GM19240 (cell line): ENCODE measurements around the gene USP48.
"Not testable (repeated sequence)": the region's sequence is repeated elsewhere in the genome, so short reads cannot be mapped to it uniquely, and the experiment has no call there.

Source experiments
- DNase-seq: peaks from one replicate; pipeline ENCODE4 v3.0.0; 2011; ENCODE audit warnings: low spot score; ENCODE audit not compliant: insufficient read length

Gene USP48, protein sequence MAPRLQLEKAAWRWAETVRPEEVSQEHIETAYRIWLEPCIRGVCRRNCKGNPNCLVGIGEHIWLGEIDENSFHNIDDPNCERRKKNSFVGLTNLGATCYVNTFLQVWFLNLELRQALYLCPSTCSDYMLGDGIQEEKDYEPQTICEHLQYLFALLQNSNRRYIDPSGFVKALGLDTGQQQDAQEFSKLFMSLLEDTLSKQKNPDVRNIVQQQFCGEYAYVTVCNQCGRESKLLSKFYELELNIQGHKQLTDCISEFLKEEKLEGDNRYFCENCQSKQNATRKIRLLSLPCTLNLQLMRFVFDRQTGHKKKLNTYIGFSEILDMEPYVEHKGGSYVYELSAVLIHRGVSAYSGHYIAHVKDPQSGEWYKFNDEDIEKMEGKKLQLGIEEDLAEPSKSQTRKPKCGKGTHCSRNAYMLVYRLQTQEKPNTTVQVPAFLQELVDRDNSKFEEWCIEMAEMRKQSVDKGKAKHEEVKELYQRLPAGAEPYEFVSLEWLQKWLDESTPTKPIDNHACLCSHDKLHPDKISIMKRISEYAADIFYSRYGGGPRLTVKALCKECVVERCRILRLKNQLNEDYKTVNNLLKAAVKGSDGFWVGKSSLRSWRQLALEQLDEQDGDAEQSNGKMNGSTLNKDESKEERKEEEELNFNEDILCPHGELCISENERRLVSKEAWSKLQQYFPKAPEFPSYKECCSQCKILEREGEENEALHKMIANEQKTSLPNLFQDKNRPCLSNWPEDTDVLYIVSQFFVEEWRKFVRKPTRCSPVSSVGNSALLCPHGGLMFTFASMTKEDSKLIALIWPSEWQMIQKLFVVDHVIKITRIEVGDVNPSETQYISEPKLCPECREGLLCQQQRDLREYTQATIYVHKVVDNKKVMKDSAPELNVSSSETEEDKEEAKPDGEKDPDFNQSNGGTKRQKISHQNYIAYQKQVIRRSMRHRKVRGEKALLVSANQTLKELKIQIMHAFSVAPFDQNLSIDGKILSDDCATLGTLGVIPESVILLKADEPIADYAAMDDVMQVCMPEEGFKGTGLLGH

DNA sequence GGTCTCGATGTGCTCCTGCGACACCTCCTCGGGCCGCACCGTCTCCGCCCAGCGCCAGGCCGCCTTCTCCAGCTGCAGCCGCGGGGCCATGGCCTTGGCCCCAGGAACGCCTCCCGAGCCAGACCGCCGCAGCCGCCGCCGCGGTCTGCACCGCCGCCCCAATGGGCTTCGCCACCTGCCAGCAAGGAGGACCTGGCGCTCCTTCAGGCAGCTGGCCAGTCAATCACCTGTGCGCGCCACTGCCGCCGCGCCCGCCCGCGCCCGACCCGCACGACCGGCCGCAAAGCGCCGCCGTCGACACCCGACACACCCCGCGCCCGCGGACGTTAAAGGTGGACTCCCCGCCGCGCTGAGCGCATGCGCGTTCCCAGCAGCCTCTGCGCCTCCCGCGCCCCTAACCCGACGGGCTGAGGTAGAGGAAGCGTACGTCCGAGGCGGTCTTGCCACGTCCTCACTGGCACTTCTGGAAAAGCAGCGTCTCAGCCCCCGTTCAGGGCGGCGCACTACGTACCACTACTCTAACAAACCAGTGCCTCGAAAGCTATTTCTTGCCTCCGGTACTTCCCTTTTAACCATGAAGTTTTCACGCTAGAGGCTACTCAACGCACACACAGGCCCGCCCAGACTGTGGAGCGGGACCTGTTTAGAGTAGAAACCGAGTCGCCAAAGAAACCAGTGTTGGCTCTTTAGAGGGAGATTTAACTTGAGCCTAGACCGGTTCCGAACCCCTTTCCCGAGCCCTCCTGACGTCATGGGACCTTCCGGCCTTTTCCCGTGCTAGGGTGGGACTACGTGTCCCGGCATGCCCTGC is at the start of gene USP48:
Gene USP48, minus strand, starts transcription at position 282 of the 811 bp plus-strand sequence. Its CDS starts 192 bp downstream, at position 90.
- DNase-seq: peak; percentile 74

DNA sequence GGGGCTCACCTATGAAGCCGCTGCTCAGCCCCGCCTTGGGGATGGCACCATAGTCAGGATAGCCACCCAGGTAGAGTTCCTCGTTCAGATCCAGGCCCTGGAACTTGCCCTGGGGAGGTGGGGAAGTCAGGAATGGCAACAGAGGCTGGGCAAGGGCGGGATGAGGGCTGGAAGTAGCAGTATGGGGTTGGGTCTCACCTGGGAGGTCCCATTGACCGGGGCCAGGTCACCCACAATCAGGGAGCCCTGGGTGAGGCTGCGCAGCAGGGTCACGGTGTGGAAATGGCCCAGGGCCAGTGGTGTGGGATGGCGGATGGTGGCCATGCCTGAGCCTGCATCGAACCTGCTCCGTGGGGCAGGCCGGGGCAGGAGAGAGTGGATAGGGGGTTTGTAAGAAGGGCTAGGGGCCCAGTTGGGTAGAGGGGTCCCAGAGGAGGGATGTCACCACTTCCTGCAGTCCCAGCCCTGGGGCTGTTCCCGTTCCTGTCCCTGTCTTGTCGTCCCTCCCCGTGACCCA is 48.6 kb upstream of the USP48 start:
- no peak for DNase-seq

DNA sequence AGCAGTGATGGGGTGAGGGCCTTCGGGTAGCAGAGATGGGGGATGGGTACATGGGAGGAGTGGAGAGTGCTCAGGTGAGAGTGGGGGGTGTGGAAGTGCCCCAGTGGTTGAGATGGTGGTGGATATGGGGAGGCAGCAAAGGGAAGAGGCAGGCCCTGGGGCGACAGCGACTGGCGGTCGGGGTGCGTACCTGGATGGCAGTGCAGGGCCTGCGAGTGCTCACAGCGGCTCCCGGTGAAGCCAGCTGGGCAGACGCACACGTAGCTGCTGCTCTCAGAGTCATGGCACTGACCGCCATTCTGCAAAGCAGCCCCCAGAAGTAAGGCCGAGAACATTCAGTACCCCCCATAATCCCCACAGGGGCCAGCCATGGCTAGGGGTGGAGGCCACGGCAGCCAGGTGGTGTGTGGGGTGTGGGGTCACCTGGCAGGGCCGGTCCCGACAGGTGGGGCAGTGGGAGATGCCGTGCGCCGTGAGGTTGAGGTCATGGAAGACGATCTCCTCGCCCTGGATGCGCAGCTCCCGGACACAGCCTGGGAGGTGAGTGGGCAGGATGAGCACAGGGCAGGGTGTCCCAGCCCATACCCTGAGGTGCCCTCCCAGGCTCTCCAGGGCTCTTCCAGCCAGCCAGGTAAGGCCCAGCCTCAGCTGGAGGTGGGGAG is 48.0 kb upstream of the USP48 start:
- no peak for DNase-seq

DNA sequence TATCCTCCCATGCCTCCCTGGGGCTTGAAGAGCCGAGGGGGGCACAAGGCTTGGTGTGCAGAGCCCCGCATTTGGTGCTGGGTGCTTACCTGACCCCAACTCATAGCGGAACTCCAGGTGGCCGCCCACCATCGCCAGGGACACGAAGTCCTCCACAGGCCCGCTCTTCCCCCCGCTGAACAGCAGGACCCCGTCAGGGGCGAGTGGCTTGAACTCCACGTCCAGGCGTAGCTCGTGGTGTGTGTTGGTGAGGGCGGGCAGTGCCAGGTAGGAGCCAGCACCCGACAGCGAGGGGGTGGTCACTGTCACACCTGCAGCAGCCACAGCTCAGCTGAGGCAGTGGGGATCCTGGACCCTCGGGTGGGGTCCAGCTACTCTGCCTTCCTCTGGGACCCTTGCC is 46.3 kb upstream of the USP48 start:
- no peak for DNase-seq

DNA sequence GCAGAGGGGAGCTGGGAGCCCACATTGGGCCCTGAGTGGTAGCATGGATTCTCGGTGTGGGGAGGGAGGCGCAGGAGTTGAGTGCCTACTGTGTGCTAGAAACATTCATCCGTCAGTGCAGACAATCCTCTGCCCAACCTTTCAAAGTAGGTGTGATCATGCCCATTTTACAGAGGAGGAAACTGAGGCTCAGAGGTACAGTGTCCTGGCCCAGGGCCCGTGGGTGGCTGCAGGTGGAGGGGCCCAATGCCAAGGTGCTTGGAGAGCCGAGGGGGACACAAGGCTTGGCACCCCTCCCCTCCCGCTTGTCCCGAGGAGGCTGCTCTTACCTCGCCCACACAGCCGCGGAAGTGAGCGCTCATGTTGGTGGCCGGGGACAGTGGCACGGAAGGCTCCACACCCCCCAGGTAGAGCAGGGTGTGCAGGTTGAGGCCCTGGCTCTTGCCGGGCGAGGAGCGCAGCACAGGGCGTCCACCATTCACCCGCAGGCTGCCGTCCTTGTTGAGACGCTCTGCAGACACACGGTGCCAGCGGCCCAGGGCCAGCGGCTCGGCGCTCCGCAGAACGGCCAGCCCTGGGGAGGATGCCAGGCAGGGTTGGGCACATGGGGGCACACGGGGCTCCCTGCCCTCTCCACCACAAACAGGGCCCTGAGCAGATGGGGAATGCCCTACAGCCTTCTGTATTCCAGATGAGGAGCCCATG is 45.7 kb upstream of the USP48 start:
- DNase-seq: no peak

DNA sequence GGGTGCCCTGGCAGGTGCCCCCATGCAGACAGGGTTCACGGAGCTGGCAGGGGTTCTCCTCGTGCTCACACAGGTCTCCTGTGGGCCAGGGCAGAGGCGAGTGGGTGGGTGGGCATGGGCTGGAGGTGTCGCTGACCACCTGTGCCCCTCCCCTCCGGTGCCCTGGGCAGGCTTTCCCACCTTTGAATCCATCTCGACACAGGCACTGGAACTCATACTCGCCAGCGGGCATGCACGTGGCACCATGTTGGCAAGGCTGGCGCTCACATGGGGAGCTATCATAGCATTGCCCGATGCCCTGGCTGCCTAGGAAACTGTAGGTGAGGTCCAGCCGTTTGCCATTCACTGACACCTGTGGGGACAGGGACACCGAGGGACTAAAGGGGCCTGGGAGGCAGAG is 45.1 kb upstream of the USP48 start:
- DNase-seq: no peak

DNA sequence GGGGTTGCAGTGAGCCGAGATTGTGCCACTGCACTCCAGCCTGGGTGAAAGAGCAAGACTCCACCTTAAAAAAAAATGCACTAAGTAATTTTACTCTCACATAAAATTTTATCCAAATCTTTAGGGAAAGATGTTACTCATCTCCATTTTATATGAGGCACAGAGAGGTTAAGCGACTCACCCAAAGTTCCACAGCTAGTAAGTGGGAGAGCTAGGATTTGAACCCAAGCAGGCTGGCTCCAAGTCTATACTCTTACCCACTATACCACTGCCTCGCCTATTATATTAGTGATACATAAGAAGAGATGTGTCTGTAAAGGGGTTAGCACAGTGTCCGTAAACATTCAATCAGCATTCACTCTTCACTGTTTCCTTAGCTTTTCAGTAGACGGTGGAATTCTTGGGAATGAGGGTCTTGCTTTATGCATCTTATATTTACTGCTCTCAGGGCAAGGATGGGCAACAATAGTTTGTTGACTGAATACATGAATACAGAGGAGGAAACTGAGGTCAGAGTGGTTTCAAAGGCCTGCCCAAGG is 44.3 kb upstream of the USP48 start:
- no peak for DNase-seq

DNA sequence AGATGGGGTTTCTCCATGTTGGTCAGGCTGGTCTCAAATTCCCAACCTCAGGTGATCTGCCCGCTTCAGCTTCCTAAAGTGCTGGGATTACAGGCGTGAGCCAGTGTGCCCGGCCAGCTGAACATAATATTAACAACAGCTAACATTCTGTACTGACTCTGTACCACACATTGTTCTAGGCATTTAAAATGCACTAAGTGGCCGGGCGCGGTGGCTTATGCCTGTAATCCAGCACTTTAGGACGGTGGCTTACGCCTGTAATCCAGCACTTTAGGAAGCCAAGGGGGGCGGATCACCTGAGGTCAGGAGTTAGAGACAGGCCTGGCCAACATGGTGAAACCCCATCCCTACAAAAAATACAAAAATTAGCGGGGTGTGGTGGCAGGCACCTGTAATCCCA is 43.7 kb upstream of the USP48 start:
- DNase-seq: not testable (repeated sequence)

DNA sequence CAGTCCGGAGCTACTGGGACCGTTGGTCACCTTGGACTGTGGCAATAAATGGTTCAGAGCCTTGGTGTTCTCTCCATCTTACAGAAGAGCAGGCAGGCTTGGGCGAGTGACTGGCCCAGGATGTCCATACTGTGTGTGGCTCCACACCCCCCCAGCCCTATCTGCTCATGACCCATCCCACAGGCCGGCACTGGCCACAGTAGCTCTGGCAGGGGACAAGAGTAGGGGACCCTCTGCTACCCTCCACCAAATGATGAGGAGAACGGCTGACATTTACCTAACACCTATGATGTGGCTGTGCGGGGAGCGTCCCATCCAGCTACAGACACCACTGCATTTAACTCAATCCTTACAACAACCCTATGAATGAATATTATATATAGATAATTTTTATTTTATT is 42.4 kb upstream of the USP48 start:
- no peak for DNase-seq

DNA sequence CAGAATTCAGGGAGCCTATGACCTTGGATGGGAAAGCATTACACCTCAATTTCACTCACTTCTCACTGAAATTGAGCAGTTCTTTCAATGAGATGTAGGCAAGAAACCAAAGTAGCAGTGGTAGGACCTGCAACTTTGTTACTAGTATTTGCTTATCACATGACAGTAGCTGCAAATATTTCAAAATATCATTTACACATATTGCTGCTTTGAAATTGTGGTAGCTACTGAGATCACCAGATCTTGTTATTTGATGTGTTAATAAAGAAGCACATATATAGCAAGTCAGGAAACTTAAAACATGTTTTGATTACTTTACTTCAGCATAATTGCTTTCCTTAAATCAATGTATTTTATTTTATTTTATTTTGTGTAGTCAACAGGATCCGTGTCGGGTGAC is 42.0 kb upstream of the USP48 start:
- DNase-seq: no peak

DNA sequence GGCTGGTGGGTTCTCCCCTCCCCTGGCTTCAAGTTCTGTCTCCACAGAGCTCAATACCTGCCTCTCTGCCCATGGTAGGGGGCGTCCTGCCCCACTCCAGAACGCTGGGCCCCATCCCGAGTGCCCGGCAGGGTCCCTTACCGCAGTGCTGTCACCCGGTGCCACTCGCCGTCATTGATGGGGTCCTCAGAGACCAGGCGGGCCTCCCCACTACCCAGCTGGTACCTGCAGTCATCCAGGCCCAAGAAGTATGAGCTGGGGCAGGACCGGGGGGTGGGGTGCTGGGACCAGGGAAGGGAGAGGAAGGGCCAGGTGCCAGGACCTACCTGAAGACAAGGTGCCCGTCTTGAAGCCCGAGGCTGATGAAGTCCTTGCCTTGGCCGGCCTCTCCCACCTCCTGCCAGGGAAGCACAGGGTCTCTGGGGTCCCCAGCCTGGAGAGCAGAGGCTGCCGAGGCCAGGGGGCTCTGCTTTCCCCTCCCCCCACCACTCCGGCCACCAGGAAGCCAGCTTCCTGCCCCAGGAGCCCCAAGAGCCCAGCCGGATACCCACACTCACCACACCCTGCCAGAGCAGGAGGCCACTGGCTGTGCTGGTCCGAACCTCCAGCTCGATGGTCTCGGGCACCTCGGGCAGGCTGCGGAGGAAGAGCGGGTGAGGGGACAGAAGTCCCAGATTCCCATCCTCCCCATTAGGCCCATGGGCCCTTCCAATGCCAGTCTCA is 41.2 kb upstream of the USP48 start:
- no peak for DNase-seq

DNA sequence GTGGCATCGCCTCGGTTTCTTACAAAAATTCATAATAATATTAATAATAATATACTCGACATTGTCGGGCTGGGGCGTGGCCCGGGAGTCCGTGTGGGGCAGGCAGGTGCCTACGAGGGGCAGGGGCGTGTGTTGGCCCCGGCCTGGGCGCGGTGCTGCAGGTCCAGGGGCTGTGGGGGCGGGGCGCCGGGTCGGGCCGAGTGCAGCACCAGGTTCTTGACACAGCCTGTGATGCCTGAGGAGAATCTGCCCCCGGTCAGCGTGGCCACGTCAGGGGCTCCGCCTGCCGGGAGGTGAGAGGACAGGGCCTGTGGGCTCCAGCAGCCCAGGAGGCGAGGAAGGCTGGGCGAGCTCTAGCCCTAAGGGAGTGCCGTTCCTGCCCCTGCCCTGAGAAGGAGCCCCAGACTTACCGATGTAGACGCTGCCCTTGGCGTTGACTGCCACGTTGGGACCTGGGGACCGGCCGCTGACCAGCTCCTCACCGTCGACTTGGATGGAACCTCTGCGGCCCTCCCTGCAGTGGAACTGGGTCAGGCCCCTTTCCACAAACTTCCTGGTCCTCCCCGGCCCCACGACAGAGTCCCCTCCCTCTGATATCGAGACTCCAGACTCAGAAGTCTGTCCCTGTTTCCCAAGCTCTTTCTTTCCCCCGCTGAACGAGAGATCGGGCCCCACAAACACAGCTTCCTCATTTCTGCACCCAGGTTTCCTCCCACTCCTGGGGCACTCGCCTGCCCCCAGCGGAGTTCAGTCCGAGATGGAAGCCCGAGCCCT is 40.4 kb upstream of the USP48 start:
- DNase-seq: no peak

DNA sequence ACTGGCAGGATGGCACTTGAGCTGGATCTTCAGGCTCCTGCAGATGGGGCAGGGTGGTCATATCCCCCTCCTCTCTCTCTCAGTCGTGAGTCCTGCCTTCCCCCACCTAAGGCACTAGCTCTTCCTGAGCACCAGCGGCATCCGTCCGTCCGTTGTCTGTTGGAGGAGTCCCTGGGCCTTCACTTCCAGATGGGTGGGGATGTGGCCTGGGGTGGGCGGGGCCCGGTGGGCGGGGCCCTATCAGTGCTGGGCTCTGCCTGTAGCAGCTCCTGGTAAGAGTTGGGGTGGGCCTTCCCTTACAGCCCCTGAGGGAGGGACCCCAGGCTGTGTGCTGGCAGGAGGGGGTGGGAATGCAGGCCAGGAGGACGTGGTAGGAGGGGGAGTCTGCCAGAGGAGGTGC is 39.4 kb upstream of the USP48 start:
- DNase-seq: no peak

DNA sequence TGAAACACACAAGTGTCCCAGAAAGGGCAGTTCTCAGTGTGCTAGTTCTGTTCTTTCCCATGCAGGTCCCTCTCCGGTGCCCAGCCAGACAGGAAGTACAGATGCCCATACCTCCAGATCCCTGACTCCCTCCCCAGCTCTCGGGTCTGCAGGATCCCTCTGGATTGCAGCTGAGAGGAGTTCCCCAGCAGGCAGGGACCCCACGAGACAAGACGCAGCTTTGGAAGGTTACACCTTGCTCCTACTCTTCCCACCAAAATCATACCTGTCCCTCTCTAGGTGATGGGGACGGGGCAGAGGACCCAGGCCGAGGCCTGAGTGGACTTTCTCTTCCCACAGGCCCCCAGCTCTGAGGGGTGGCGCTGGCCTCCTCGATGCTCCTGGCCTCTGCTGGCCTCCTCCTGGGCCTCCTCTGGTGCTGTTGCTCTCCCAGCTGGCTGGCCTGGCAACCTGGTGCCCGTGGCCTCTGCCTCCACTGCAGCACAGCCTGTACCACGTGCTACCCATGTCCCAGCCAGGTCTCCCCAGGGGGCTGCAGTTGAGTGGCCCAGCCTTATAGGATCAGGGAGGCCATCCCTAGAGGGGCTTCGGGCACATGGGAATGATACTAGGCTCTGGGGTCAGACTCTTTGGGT is 38.6 kb upstream of the USP48 start:
- DNase-seq: no peak

DNA sequence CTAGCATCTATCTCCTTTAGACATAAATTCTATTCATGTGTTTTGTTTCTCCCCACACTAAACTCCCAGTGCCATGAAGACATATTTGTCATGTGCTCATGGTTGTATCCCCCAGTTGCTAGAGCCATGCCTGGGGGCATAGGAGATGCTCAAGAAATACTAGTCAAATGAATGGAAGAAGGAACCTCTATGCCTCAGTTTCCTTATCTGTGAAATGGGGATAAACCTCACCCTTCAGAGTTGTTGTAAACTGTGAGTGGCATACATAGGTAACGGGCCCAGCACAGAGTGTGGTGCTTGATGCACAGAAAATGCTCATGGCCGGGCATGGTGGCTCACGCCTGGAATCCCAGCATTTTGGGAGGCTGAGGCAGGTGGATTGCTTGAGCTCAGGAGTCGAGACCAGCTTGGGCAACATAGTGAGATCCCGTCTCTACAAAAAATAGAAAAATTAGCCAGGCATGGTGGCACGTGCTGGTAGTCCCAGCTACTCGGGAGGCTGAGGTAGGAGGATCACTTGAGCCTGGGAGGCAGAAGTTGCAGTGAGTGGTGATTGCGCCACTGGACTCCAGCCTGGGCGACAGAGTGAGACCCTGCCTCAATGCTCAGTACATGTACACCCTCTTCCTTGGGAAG is 37.8 kb upstream of the USP48 start:
- no peak for DNase-seq

DNA sequence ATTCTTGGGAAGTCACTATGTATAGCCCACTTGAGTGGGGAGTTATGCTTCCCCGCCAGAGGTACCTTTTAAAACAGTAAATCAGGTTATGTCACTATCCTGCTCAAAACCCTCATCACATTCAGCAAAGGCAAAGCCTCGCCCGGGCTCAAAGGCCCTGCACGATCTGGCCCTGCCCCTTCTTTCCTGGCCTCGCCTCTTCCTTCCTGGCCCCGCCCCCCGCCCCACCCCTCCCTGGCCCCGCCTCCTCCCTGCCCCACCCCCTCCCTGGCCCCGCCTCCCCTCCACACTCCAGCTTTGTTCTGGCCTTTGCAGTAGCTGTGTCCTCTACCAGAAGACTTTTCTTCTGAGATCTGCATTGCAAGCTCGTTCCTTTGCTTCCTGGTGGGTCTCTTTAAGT is 35.7 kb upstream of the USP48 start:
- DNase-seq: peak; percentile 69

DNA sequence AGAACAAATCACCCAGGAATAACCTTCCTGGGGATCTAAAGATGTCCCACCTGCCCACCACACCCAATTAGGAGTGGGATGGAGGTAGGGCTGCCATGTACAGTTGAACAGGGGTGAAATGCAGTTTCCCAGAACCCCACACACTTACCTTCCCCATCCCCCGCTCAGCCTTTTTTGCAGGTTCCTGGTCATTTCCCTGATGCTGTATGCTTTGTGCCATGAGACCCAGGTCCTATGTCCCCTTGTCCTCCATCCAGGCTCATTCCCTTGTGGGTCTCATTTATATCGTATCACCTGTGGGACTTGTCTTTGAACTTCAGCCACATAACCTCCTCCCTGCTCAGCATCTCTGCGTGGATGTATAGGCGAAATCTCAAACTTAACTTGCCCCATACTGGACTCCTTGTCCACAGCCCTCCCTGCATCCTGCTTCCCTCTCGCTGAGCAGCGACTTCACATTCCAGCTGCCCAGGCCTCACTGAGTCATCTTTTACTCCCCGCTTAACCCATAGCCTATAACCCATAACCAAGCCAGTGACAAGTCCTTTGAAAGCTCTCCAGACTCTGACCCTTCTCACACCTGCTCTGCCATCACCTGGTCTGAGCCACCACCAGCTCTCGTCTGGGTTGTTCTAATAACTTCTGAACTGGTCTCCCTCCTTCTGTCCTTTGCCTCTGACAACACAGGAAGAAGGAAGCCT is 33.8 kb upstream of the USP48 start:
- DNase-seq: no peak
